HepG2 (cell line): ENCODE data around the gene CDSN. TPM values are rescaled to one million over a fixed set of nuclear protein-coding genes. Genes with fewer than 3 reads are reported as not detected.

Experiments used
- ATAC-seq: fragments of 200-7000 bp; cut with Tn5 transposase; 3 replicates; pipeline ENCODE4 v1.9.1; 2020; ENCODE audit warnings: mild to moderate bottlenecking, moderate library complexity
- BruUV-seq: library from RNA; stranded (reverse); fragments of 400-500 nt; replicated peaks from 2 replicates; lab custom pipeline; 2021; lab: Mats Ljungman, UMichigan
- CTCF ChIA-PET: fragments of 300-600 bp; formaldehyde crosslinking; extraction: SDS; loops from one replicate; lab custom pipeline; 2021; ENCODE audit warnings: low total read pairs, inconsistent platforms, low intra/inter-chr PET ratio; lab: Yijun Ruan, JAX
- POLR2A ChIA-PET: fragments of 350-600 bp; sonication (Branson Sonifier 250); formaldehyde crosslinking; loops from one replicate; lab custom pipeline; 2020; ENCODE audit warnings: antibody characterized with exemption, inconsistent platforms; lab: Yijun Ruan, JAX
- DNase-seq: peaks from one replicate; pipeline ENCODE4 v3.0.0-alpha.2; 2015; ENCODE audit warnings: low spot score
- FAIRE-seq: peaks from 3 replicates; lab custom pipeline; 2011; peaks lifted over from hg19 to GRCh38; lab: Jason Lieb, UNC
- H2AFZ ChIP-seq: one replicate; pipeline ENCODE4 v1.6.1; 2011; ENCODE audit warnings: low read length, inconsistent platforms
- H3K27ac ChIP-seq: fragments of 300-600 bp; 3 replicates; pipeline ENCODE4 v1.8.0; 2011; ENCODE audit warnings: mixed run types, mild to moderate bottlenecking, mixed read lengths, low read length, inconsistent platforms; ENCODE audit not compliant: insufficient read depth; ENCODE audit errors: extremely low read length
- H3K27me3 ChIP-seq, 2 experiments: fragments of 200-600 bp in 1 of 2; 2 replicates in 1 of 2; 3 replicates in 1 of 2; pipeline versions ENCODE4 v1.6.0 to v1.8.0; 2011; ENCODE audit warnings: low read length in 2 of 2, mild to moderate bottlenecking in 2 of 2, moderate library complexity in 2 of 2, inconsistent platforms in 1 of 2; ENCODE audit not compliant: insufficient read depth in 2 of 2, control insufficient read depth in 1 of 2
- H3K36me3 ChIP-seq, 2 experiments: fragments of 200-600 bp in 1 of 2; replicated peaks in 1 of 2; 2 replicates in 1 of 2; 3 replicates in 1 of 2; pipeline versions ENCODE4 v1.5.1 to v1.8.0; 2011; ENCODE audit warnings: low read length in 2 of 2, inconsistent platforms in 1 of 2; ENCODE audit not compliant: insufficient read depth in 2 of 2, control insufficient read depth in 1 of 2
- H3K4me1 ChIP-seq: 2 replicates; pipeline ENCODE4 v1.5.1; 2012; ENCODE audit warnings: low read length, inconsistent platforms; ENCODE audit not compliant: insufficient read depth
- H3K4me2 ChIP-seq: 2 replicates; pipeline ENCODE4 v1.6.0; 2011; ENCODE audit warnings: low read depth, low read length, inconsistent platforms
- H3K4me3 ChIP-seq, 3 experiments: fragments of 200-600 bp in 1 of 3; sonication (generic), shearing (Covaris generic) in 1 of 3; replicated peaks in 1 of 3; 2 replicates each; pipeline ENCODE4 v1.5.1; 2011 to 2016; ENCODE audit warnings: low read length in 3 of 3, inconsistent platforms in 2 of 3, low read depth in 2 of 3, mild to moderate bottlenecking in 2 of 3, control low read depth in 1 of 3, mixed read lengths in 1 of 3; ENCODE audit not compliant: insufficient read depth in 1 of 3
- H3K79me2 ChIP-seq: one replicate; pipeline ENCODE4 v1.6.1; 2011; ENCODE audit warnings: low read length, inconsistent platforms; ENCODE audit not compliant: insufficient read depth
- H3K9ac ChIP-seq: 2 replicates; pipeline ENCODE4 v1.6.0; 2011; ENCODE audit warnings: mild to moderate bottlenecking, low read depth, low read length, inconsistent platforms; ENCODE audit not compliant: insufficient read depth
- H3K9me3 ChIP-seq: 2 replicates; pipeline ENCODE4 v1.5.1; 2012; ENCODE audit warnings: mild to moderate bottlenecking, low read length
- H4K20me1 ChIP-seq: 2 replicates; pipeline ENCODE4 v1.6.0; 2011; ENCODE audit warnings: inconsistent platforms, mild to moderate bottlenecking, low read length, moderate library complexity; ENCODE audit not compliant: insufficient read depth
- ARID4A ChIP-seq: sonication (generic); formaldehyde crosslinking; IDR thresholded peaks from 2 replicates; pipeline ENCODE4 v1.5.0; 2020; ENCODE audit warnings: mild to moderate bottlenecking, missing genetic modification reagents, borderline replicate concordance
- ARNT2 ChIP-seq: sonication (generic); formaldehyde crosslinking; IDR thresholded peaks from 2 replicates; pipeline ENCODE4 v1.8.0; 2022; ENCODE audit warnings: mild to moderate bottlenecking, low read depth, missing genetic modification reagents, moderate library complexity
- DZIP1 ChIP-seq: sonication (generic); formaldehyde crosslinking; IDR thresholded peaks from 2 replicates; pipeline ENCODE4 v1.5.0; 2020; ENCODE audit warnings: mild to moderate bottlenecking, missing genetic modification reagents
- HNF4A ChIP-seq: sonication (generic); formaldehyde crosslinking; IDR thresholded peaks from 2 replicates; pipeline ENCODE4 v1.4.0; 2020; ENCODE audit warnings: missing genetic modification reagents
- JUNB ChIP-seq: sonication (generic); formaldehyde crosslinking; IDR thresholded peaks from 2 replicates; pipeline ENCODE4 v1.8.0; 2022; ENCODE audit warnings: missing genetic modification reagents, mild to moderate bottlenecking, borderline replicate concordance
- MXD4 ChIP-seq: IDR thresholded peaks from 2 replicates; pipeline ENCODE4 v1.6.1; 2016; ENCODE audit warnings: mild to moderate bottlenecking, missing biosample characterization, missing genetic modification reagents
- STAG1 ChIP-seq: sonication (generic); formaldehyde crosslinking; IDR thresholded peaks from 2 replicates; pipeline ENCODE4 v1.4.0; 2020; ENCODE audit warnings: missing genetic modification reagents
- ZNF121 ChIP-seq: sonication (generic); formaldehyde crosslinking; IDR thresholded peaks from 2 replicates; pipeline ENCODE4 v1.5.0; 2020; ENCODE audit warnings: mild to moderate bottlenecking, missing genetic modification reagents
- ZNF232 ChIP-seq: sonication (generic); formaldehyde crosslinking; IDR thresholded peaks from 2 replicates; pipeline ENCODE4 v1.4.0; 2020; ENCODE audit warnings: missing genetic modification reagents, borderline replicate concordance
- ZNF687 ChIP-seq: sonication (generic); formaldehyde crosslinking; IDR thresholded peaks from 2 replicates; pipeline ENCODE4 v1.5.1; 2020; ENCODE audit warnings: mild to moderate bottlenecking, missing genetic modification reagents, moderate library complexity
- WGBS: methylation state at CpG from one replicate; pipeline ENCODE4 v1.1.6; 2017; ENCODE audit warnings: low lambda C conversion rate; 5-methylcytosine and 5-hydroxymethylcytosine counted together
- in situ Hi-C: cut with HindIII; loops from 2 replicates; pipeline ENCODE4 v1.10.0; 2017; ENCODE audit warnings: low pct_unique_long_range_greater_than_20kb; ENCODE audit not compliant: extremely low pct_ligation_motif_present
- intact Hi-C: fragments of 100-400 bp; cut with micrococcal nuclease; formaldehyde crosslinking; loops from one replicate; pipeline ENCODE4 v1.10.0; 2022; ENCODE audit not compliant: unreplicated experiment
- polyA plus RNA-seq, 8 experiments: library from polyadenylated mRNA; depleted of rRNA in 3 of 8; stranded (reverse) in 7 of 8; unstranded in 1 of 8; fragments of >200 nt; fragmentation: Illumina TruSeq in 4 of 8; extraction: Trizol in 4 of 8; gene quantifications; 2 replicates each; pipeline versions ENCODE4 v1.2.1 to v1.2.3, GENCODE V29; 2011 to 2016; ENCODE audit warnings: low read depth in 4 of 8, missing spikeins in 1 of 8, mixed read lengths in 1 of 8; ENCODE audit not compliant: insufficient read depth in 1 of 8
- total RNA-seq, 5 experiments: library from RNA; depleted of rRNA; stranded (reverse); fragments of >200 nt; fragmentation: Illumina TruSeq; extraction: Trizol; gene quantifications; 2 replicates each; pipeline ENCODE4 v1.2.3, GENCODE V29; 2016; ENCODE audit warnings: low read depth in 1 of 5

CDSN gene
- total and polyA plus RNA-seq, 2 of the 13 experiments (the other 11 are each of a cell fraction or from before 2014, with no cell fraction given) = not detected

GRCh38 chr6:31083742-31084354 lies 36.4 kb downstream of the CDSN start:
- DNase-seq (peak; percentile 34), ATAC-seq (peak; percentile 56), FAIRE-seq (no peak)
- no peak overlapping the region for H3K4me2 ChIP-seq
- in situ Hi-C loops (loop anchor here (25.0 kb wide), 2 partner anchors 397 to 622 kb away; partner anchors contain the start of genes NRM and PPP1R18), intact Hi-C loops (no loop called here)
- peaks cover 9% of the 10 kb centered on the region for H3K4me1 ChIP-seq
- no peaks in the 10 kb centered on the region for H3K79me2 ChIP-seq
- ChIA-PET POLR2A (no interaction called here), CTCF (no interaction called here)
- no peak overlapping the region for H3K9ac ChIP-seq
- H3K27me3 ChIP-seq = peaks cover 1 to 15% of the 10 kb centered on the region in 2 experiments; a peak in 2 of 5 replicates
- BruUV-seq = no TSS peak
- H3K9me3 ChIP-seq = no peaks in the 10 kb centered on the region
- H3K27ac ChIP-seq = no peak overlapping the region
- no peaks in the 10 kb centered on the region for H3K36me3 ChIP-seq
- no peaks in the 10 kb centered on the region for H4K20me1 ChIP-seq
- H3K4me3 ChIP-seq = no peak overlapping the region
- 14% methylated on average over 8 of the region's 8 CpGs for WGBS
- H2AFZ ChIP-seq = no peak overlapping the region
- TF ChIP-seq ZNF687 (CRISPR knock-in tag) (no peak), ZNF121 (CRISPR knock-in tag) (peak; percentile 11; the same call in 1 of the 2 replicates), MXD4 (CRISPR knock-in tag) (no peak), ARID4A (CRISPR knock-in tag) (no peak), HNF4A (CRISPR knock-in tag) (no peak), DZIP1 (CRISPR knock-in tag) (no peak), ZNF232 (no peak), ARNT2 (CRISPR knock-in tag) (no peak), JUNB (CRISPR knock-in tag) (no peak), STAG1 (peak; percentile 26)
